HG03108 (cell line): Measurements from ENCODE around the gene C1QTNF12.

Experiments used
- ATAC-seq: cut with Tn5 transposase; IDR thresholded peaks from one replicate; pipeline ENCODE4 v1.9.1; 2021; ENCODE audit warnings: moderate library complexity; ENCODE audit not compliant: unreplicated experiment

C1QTNF12 gene

DNA sequence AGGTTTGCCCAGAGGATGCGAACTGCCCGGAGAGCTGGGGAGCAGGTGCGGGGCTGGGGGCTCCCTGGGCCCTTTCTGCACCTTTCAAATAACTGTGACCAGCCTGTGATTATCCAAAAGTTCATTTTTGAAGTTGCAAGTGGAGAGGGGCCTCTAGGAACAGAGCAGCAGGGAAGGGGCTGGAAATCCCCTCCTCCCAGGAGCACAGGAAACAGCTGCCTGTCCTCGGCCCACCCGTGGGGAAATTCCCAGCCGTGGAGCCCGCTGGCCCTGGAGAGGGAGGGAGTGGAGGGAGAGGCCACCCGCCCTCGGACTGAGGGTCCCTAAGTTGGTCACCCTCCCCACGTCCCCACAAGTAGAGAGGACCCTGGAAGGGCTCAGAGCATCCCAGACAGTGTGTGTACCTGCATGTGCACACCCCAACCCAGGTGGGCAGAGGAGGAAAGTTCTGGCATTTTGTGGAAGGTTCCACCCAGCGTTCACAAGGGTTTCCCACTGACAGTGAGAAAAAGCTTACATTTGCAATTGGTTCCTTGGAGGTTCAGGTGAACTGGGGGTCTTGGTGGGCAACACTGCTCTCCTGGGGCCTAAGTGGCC is 31.3 kb downstream of the C1QTNF12 start:
- ATAC-seq = no peak

DNA sequence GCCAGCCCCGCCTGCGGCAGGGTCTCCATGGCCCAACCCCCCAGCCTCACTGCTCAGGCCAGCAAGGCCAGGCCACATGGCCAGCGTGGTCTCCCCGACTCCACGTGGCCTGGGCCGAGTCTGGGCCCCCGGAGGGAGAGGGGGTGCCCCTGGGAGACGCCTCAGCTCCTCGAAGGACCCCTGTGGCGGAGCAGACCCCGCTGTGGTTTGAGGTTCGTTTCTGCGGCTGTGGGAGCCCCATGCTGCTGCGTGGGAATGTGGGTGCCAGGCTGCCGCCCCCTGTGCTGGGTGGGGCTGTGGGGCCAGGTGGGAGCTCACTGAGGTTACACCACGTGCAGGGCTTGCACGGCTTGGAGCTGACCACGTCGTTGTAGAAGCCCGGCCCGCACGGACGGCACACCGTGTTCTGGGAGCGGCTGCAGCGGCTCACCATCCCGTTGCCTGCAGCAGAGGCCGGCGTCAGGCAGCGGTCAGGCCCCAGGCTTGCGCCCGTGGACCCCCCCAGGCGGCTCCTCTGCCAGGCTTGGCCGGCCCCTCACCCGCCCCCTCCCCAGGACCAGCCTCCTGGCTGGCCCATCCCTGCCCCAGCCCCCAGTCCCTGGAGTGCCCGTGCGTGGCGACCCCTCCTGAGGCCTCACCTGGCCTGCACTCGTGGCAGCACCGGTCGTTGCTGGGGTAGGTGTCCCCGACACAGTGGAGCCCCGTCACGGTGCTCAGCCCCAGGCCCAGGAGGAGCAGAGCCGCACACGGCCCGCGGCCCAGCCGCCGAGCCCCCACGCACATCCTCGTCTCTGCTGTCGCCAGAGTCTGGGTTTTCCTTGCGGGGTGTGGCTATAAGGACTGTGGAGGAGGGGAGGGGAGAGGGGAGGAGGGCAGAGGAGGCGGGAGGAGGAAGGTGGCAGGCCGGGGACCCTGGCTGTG is 32.9 kb downstream of the C1QTNF12 start, which contains the start of gene TNFRSF4:
TSS of gene TNFRSF4 (minus strand) at position 809 of the 921 bp plus-strand sequence. CDS start at position 783, 26 bp downstream.
- ATAC-seq = no peak

DNA sequence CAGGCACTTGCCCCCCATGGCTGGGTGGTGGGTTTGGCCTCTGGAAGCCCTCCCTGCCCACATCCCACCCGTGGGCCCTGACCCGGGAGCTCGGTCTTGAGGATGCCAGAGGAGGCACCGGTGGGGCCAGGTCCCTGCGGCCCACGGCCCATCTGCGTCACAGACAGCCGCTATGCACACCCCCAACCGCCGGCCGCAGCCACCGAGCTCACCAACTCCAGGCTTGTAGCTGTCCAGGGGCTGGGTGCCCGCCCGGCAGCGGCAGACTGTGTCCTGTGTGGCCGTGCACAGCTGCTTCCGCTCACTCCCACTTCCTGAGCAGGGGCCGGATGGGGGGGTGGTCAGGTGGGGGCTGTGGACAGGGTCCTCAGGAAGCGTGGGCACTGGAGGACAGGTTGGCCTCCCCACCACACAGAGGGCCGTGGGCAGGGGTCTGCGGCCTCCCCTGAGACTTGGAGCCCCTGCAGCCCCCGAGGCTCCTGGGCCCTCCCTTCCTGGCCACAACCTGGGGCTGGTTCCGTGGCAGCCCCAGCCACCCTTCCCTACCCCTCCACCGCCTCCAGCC is 33.7 kb downstream of the C1QTNF12 start:
- ATAC-seq = no peak

DNA sequence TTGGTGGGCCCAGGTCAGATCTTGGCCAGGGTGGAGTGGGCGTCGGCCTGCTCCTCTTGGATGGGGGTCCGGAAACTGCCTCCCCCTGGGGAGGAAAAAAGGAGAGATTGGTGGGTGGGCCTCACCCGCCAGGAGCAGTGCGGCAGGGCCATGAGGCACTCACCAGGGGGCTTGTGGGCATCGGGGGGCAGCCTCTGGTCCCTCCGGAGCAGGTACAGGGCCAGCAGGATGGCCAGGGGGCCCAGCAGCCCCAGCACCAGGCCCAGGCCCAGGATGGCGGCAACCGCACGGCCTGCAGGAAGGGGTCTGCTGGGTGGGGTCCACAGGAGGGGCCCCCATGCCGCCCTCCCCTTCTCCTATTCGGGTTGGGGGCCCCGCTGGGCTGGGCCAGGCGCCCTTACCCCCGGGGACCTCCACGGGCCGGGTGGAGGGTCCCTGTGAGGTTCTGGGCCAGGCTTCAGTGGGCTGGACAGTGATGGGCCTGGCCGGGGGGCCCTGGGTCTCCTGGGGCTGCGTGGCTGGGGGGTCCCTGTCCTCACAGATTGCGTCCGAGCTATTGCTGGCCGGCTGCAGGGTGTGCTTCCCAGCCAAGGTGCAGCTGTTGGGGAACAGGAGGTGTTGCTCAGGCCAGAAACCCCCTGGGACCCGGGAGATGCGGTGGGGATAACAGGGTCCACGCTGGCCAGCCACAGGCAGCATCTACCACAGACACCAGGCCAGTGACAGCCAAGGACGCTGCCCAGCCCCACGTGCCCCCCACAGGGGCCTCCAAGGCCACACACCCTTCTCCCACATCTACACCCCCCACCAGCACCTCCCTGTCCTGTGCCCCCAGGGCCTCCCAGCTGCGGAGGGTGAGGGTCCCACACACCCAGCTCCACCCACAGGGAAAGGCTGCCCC is 34.7 kb downstream of the C1QTNF12 start:
- no peak for ATAC-seq

DNA sequence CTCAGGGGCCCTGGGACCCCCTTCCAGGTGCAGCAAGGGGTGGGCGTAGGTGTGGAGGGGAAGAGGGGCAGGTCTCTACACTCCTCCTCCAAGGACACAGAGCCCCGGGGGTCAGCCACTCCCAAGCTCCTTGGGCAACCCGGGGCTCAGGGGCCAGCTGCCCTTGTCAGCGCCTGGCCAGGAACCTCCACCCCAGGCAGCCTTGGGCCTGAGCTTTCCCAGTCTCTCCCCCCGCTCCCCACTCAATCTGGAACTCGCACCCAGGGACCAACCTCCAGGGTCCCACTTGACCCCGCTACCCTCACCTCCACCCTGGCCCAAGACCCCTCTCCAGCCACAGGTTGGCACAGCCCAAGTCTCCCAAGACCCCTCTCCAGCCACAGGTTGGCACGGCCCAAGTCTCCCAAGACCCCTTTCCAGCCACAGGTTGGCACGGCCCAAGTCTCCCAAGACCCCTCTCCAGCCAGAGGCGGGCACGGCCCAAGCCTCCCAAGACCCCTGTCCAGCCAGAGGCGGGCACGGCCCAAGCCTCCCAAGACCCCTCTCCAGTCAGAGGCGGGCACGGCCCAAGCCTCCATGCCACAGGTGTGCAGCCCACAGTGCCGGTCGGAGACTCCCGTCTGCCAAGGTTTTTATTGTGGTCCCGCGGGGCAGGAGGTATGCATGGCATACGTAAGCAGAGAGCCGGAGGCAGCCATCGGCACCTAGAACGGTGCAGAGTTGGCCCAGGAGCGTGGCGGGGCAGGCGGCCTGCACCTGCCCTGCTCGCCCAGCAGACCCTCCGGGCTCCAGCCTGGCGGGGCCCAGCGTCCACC is 35.6 kb downstream of the C1QTNF12 start:
- ATAC-seq = no peak

DNA sequence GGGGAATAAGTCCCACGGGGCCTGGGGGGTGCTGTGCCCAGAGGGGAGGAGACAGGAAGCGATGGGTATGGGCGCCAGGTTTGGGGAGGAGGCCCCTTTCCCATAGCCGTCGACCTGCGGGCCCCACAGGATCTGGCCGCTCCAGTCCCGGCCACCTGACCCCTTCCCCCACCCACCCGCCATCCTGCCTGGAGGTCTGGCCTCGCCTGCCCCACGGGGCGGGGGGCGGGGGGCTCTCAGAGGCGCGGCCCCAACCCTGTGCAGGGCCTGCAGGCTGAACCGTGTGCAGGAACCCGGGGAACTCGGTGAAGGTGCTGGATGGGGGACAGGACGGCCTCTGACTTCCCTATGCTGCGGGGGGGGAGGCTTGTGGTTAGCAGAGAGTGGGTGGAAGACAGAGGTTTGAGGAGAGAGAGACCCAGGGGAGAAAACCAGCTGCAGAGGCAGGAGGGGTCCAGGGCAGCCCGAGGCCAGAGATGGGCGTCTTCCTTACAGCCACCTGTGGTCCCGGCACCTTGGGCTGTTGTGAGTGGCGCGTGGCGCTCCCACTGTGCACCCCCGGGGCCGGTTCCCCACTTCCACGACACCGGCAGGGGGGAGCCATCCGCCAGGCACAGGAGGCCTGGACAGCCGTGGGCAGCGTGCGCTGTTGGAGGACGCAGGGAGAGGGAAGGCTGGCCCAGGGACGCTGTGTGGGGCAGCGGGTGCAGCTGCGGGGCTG is 37.6 kb downstream of the C1QTNF12 start:
- ATAC-seq = no peak

DNA sequence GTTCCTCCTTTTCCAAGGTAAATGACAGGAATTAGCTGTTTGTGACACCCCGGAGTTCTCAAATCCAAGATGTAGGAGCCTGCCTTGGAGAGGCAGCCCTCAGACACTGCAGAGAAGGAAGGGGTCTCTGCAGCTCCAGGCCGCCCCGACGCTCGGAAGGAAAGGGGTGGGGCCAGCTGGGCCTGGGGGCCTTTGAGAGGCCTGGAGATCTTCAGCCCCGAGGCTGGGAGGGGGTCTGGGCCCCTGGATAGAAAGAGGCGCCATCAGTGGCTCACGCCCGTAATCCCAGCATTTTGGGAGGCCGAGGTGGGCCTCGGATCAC is 39.0 kb downstream of the C1QTNF12 start:
- ATAC-seq = no peak

DNA sequence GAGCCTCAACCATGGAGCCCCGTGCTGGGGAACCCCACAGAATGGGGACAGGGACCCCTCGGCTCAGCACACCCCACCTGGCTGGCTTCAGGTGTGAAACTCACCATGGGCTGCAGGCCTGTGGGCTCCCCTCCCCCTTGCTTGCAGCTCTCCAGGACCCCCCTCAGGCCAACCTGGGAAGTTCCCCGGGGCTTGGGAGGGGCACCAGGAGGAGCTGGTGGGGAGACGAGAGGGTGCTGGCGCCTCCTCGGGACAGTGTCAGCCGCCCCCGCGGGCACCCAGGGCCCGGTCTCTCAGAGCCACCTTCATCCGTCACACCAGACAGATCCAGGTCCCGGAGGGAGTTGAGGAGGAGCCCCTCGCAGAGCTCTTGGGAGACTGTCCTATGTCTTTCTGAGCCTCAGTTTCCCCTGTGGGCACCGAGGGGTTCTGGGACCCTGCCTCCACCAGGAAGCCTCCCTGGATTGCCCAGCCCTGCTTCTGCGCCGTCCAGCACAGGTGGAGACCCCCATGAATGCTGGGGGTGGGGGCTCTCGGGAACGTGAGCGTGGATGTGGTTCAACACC is 39.5 kb downstream of the C1QTNF12 start:
- no peak for ATAC-seq

DNA sequence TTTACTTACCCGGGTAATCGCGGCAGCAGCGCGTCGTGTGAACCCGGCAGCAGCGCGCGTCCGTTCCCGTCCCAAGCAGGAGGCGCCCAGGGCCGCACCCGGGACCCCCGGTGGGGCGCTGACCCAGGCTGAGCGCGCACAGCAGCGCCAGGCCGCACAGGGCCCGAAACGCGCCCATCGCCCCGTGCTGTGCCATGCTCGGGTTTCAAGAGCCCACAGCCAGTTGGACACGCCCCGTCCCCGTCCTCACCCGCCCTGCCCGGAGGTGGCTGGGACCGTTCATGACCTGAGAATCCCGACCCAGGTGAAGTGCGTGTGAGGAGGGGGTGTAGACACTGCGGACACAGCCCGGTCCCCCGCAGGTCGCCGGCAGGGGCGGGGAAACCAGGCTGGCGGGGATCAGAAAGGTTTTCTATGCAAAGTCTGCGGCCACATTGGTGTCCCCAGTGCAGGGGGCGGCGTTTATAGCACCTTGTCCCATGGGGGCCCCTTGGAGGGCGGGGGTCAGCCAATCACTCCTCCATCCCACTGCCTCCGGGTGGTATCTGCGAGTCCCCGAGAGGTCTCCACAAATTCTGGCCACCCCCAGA is 40.1 kb downstream of the C1QTNF12 start, which contains the start of gene TNFRSF18:
TSS of gene TNFRSF18 (minus strand) at position 217 of the 590 bp plus-strand sequence. CDS start at position 196, 21 bp downstream.
- no peak for ATAC-seq

DNA sequence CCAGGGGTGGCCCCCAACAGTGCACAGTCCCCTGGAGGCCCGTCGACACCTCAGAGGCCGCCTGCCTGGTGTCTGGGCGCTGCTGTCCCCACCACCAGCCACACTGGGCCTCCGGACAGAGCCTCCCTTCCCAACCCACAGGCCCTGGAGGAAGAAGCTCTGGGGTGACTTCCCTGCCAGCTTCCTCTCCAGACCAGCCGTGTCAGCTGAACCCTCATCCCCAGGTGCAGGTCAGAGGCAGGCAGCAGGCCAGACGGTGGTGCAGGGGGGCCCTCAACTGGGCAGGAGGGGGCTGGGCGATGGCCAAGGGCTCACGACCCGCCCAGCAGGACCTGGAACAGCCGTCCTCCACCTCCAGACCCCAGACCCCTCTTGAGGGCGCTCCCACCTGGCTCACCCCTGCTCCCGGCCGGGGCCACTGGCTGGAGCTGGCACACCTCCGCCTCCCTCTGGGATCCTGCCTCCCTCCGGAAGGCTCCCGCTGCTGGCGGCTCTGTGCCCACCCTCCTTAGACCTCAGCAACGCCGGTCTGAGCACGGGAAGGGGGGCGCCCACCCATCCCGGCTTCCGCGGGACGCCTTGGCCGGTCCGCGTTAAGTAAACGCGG is 40.6 kb downstream of the C1QTNF12 start:
- no peak for ATAC-seq

DNA sequence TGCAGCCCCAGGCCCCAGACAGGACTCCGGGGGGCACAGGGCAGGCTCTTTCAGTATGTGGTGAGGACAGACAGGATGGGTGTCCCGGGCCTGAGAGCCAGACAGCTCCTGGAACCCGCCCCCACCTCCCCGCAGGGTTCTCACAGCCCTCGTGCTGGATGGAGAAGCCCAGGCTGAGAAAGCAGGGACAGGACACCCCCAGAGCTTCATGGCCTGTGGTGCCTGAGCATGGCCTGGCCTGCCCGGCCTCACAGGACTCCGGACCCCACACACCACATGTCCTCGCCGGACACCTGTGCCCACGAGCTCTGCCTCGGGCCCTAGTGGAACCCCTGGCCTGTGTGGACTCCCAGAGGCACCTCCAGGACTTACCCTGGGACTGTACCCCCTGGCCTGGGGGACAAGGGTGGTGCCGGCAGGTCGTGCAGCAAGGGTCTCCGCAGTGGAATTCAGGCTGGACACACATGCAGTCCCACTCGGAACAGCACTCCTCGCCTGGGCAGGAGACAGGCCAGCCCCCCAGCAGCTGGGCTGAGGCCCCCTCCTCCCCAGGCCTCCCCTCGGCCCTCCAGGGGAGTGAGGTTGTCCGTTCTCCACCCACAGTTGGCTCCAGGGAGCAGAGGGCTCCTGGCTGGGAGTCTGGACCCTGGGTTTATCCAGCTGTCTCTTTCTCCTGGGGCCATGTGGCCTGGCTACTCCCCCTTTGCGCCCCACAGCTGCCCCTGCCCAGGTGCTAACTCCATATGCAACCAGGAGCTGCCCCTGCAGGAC is 41.3 kb downstream of the C1QTNF12 start:
- no peak for ATAC-seq

DNA sequence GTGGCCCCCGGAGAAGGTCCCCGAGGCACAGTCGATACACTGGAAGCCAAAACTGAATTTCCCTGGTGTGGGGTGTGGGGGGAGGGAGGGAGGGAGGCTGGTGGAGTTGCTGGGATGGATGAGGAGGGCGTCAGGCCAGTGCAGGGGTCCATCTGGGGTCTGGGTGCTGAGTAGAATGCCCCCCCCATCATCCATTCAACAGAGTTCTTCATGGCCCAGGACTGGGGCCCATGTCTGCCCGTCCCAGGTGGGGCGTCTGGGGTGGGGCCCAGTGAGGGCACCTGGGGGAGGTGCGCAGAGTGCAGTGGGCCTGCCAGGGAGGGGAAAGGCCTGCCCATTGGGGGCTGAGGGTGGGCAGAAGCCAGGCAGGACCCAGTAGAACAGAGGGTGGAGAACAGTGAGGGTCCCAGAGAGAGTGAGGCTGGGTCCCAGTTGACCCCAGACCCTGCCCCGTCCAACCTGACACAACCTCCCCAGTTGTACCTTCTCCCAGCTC is 42.0 kb downstream of the C1QTNF12 start:
- ATAC-seq = no peak

DNA sequence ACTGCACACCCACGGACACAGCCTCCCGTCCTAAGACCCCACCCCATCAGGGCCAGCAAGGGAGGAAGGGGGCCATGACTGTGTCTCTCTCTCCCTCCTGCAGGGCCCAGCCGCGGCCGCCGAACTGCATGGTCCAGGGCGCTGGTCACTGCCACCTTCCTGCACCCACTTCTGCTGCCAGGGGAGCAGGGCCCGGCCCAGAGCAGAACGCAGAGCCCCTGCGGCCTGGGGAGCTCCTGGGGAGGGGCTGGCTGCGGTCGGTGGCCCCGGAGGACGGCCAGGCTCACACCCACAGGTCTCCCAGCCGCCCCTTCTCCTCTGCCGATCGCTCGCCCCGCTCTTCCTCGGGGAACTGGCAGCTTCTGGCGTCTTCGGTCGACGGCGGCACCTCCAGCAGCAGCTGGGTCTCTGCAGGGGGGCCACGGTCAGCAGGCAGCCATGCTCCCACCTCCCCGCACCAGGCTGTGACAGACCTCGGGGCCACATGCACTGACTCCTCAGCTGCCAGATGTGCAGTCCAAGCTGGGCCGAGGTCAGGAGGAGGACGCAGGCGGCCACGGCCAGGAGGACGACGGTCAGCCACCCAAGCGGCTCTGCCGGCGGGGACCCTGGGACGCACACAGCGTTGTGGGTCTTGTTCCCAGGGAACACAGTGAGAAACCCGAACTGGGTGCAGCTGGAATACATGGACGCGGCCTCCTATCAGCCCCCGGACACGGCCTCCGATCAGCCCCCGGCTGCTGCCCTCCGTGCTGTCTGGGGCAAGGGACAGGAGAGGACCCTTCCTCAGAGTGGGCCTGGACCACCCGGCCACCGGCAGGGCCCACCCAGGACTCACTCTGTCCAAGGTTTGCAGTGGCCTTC is 42.7 kb downstream of the C1QTNF12 start:
- no peak for ATAC-seq

DNA sequence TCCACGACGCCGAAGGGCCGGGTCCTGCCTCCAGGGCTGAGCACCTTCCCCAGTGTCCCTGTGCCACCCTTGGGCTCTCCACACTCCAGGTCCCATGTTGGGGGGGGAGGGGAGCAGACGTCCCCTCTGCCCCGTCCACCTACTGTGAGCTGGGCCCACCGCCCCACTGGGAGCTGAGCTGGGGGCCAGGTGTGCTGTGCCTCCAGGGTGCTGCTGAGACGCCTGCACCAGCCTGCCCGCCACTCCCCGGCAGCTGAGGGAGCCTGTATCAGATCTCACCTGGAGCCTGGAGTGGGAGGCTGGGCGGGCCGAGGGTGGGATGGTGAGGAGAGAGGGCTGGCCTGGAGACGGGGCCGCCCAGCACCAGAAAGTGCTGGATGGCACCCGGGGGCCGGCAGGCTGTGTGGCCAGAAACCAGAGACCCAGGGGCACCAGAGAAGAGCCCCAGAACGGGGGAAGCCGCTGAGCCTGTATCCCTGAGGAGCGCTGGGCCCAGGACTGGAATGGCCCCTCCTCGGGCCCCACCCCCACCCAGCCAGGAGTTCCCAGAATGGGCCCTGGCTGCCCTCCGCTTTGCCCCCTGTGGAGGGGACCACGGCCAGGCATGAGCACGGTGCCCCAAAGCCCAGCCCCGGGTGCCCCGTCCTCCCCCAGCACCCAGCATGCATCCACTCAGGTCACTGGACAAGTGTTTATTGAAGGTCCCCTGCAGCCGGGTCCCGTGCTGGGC is 43.5 kb downstream of the C1QTNF12 start:
- no peak for ATAC-seq

DNA sequence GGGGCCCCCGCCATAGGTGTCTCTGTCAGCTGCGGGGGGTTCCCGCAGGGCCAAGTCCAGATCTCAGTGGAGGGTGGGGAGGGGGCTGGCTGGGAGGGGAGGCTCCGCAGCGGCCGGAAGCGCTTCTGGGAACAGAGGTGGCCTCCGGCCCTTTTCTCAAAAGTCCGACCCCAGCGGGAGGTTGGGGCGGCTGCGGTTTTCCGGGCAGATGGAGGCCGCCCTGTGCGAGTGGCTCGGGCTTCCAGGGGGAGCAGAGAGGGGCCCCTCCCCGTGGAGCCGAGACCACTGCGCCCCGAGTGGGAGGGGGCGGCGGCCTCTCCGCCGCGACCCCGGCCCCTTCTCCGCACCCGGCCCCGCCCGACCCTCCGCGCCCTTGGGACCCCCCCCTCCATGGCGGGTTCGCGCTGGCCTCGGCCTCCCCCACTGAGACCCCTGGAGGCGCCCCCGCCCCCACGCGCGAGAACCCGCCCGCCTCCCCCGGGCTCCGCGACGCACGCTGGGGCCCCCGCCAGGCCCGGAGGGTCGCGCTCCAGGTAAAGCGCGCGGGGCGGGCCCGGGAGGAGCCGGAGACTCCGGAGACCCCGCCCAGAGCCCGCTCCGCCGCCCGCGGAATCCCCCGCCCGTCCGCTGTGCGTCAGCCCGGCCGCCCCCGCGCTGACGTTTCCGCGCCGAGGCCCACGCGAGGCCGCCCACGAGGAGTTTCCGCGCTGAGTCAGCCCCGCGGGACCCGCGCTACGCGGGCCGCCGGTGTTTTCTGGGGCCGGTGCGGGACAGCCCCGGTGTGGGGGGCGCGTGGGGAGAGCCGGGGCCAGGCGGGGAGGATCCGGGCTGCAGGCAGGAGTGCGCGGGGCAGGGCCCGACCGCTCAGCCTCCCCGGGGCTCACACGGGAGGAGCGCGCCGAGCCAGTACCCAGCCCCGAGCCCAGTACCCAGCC is 45.4 kb downstream of the C1QTNF12 start:
- no peak for ATAC-seq
